K562 (cell line): Measurements from ENCODE around the gene DYNC2LI1. TPM values are rescaled to one million over a fixed set of nuclear protein-coding genes. Genes with fewer than 3 reads are reported as not detected.
A peak's percentile ranks its signal among the peaks of the same experiment; 100 is the strongest.

Experiments used
- BDP1 ChIP-seq: IDR thresholded peaks from 3 replicates; pipeline ENCODE4 v1.6.1; 2011; ENCODE audit not compliant: insufficient read length, insufficient read depth
- CREM ChIP-seq: IDR thresholded peaks from 2 replicates; pipeline ENCODE4 v1.6.1; 2014; ENCODE audit warnings: antibody characterized with exemption, low read depth
- FOXA1 ChIP-seq: fragments of 450-650 bp; IDR thresholded peaks from 2 replicates; pipeline ENCODE4 v1.6.1; 2016; ENCODE audit warnings: mild to moderate bottlenecking, borderline replicate concordance
- GTF3C2 ChIP-seq: IDR thresholded peaks from 3 replicates; pipeline ENCODE4 v1.6.1; 2011; ENCODE audit warnings: borderline replicate concordance, mild to moderate bottlenecking, moderate library complexity; ENCODE audit not compliant: insufficient read length; ENCODE audit errors: extremely low read depth
- HDAC1 ChIP-seq, 2 experiments: fragments of 450-650 bp; IDR thresholded peaks; 2 replicates each; pipeline ENCODE4 v1.6.1; 2016 to 2017; ENCODE audit warnings: inconsistent platforms in 1 of 2, mild to moderate bottlenecking in 1 of 2, moderate library complexity in 1 of 2
- NELFE ChIP-seq: IDR thresholded peaks from 2 replicates; pipeline ENCODE4 v1.6.1; 2011; ENCODE audit warnings: mild to moderate bottlenecking; ENCODE audit not compliant: insufficient read depth, insufficient read length
- PHB ChIP-seq: fragments of 250-450 bp; sonication (Bioruptor Pico); IDR thresholded peaks from 2 replicates; pipeline ENCODE4 v1.5.0; 2021
- RNF2 ChIP-seq: sonication (generic); IDR thresholded peaks from 2 replicates; pipeline ENCODE4 v1.6.1; 2016
- SRF ChIP-seq, 2 experiments: fragments of 250-450, 450-650 bp in 1 of 2; sonication (Bioruptor Pico) in 1 of 2; sonication (generic) in 1 of 2; formaldehyde crosslinking; IDR thresholded peaks; 2 replicates each; pipeline versions ENCODE4 v1.5.0 to v1.5.1; 2020 to 2022; ENCODE audit warnings: mild to moderate bottlenecking in 1 of 2, missing genetic modification reagents in 1 of 2
- ZBTB40 ChIP-seq, 2 experiments: fragments of 450-650 bp in 1 of 2; sonication (generic) in 1 of 2; formaldehyde crosslinking in 1 of 2; IDR thresholded peaks; 2 replicates each; pipeline versions ENCODE4 v1.7.1 to v1.9.0; 2016 to 2022; ENCODE audit warnings: inconsistent platforms in 1 of 2, mild to moderate bottlenecking in 1 of 2, missing genetic modification reagents in 1 of 2
- ZNF384 ChIP-seq: IDR thresholded peaks from 2 replicates; pipeline ENCODE4 v1.6.1; 2012; ENCODE audit warnings: low read depth, low read length, improper control_type of control experiment
- ZZZ3 ChIP-seq: fragments of 450-650 bp; IDR thresholded peaks from 2 replicates; pipeline ENCODE4 v1.6.1; 2016; ENCODE audit warnings: antibody characterized with exemption, mild to moderate bottlenecking, moderate library complexity
- polyA plus RNA-seq, 8 experiments: library from polyadenylated mRNA; depleted of rRNA in 4 of 8; stranded (reverse) in 5 of 8; unstranded in 3 of 8; fragments of >200 nt; fragmentation: Nextera tagmentation in 2 of 8; fragmentation: Illumina TruSeq in 1 of 8; extraction: Ambion mirVana in 2 of 8; extraction: Trizol in 1 of 8; gene quantifications; 2 replicates each; pipeline versions ENCODE4 v1.2.1 to v1.2.3, GENCODE V29; 2011 to 2014; ENCODE audit warnings: inconsistent platforms in 1 of 8, missing spikeins in 1 of 8
- total RNA-seq, 7 experiments: library from RNA; depleted of rRNA in 6 of 7; stranded (reverse); fragments of >200 nt in 6 of 7; fragmentation: Illumina TruSeq in 2 of 7; extraction: Trizol in 2 of 7; gene quantifications; 2 replicates each; pipeline versions ENCODE4 v1.2.1 to v1.2.3, GENCODE V29; 2011 to 2021; ENCODE audit warnings: low replicate concordance in 1 of 7
- TF ChIP-seq, protein P1 (sequence below): sonication (generic); formaldehyde crosslinking; IDR thresholded peaks from 2 replicates; pipeline ENCODE4 v1.8.1; 2023; ENCODE audit warnings: mild to moderate bottlenecking, missing genetic modification reagents
- TF ChIP-seq, protein P2 (sequence below): fragments of 250-450 bp; sonication (Bioruptor Pico); IDR thresholded peaks from 2 replicates; pipeline ENCODE4 v1.8.0; 2022; ENCODE audit warnings: inconsistent platforms

The DYNC2LI1 gene
- total and polyA plus RNA-seq, 9 of the 15 experiments (the other 6 are each of a cell fraction or from before 2014, with no cell fraction given), result 12.5 to 42.2 (median 25.8) TPM

GRCh38 chr2:43818761-43819160 lies 44.9 kb downstream of the DYNC2LI1 start (continued):
- TF ChIP-seq GTF3C2 (no peak), ZBTB40 (IDR thresholded peaks at IDR 0.05) (no peak), ZBTB40 (CRISPR knock-in tag; IDR thresholded peaks at IDR 0.05) (no peak), FOXA1 (no peak), RNF2 (no peak), SRF (CRISPR knock-in tag; IDR thresholded peaks at IDR 0.05) (no peak), BDP1 (no peak), PHB (no peak), ZNF384 (no peak), HDAC1 (IDR thresholded peaks at IDR 0.05) (no peak), NELFE (no peak), CREM (0 out of 2 replicates have a peak, but pooled peaks have one; percentile 34), ZZZ3 (no peak)
- TF ChIP-seq, protein P1, sequence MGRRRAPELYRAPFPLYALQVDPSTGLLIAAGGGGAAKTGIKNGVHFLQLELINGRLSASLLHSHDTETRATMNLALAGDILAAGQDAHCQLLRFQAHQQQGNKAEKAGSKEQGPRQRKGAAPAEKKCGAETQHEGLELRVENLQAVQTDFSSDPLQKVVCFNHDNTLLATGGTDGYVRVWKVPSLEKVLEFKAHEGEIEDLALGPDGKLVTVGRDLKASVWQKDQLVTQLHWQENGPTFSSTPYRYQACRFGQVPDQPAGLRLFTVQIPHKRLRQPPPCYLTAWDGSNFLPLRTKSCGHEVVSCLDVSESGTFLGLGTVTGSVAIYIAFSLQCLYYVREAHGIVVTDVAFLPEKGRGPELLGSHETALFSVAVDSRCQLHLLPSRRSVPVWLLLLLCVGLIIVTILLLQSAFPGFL (CRISPR knock-in tag), result no peak
- TF ChIP-seq, protein P2, sequence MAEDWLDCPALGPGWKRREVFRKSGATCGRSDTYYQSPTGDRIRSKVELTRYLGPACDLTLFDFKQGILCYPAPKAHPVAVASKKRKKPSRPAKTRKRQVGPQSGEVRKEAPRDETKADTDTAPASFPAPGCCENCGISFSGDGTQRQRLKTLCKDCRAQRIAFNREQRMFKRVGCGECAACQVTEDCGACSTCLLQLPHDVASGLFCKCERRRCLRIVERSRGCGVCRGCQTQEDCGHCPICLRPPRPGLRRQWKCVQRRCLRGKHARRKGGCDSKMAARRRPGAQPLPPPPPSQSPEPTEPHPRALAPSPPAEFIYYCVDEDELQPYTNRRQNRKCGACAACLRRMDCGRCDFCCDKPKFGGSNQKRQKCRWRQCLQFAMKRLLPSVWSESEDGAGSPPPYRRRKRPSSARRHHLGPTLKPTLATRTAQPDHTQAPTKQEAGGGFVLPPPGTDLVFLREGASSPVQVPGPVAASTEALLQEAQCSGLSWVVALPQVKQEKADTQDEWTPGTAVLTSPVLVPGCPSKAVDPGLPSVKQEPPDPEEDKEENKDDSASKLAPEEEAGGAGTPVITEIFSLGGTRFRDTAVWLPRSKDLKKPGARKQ (CRISPR knock-in tag), result no peak
